Measurements from ENCODE around the gene AUTS2. TPM values are rescaled to one million over a fixed set of nuclear protein-coding genes. Genes with fewer than 3 reads are reported as not detected.
A peak's percentile ranks its signal among the peaks of the same experiment; 100 is the strongest.

AUTS2 gene
- total and polyA plus RNA-seq, 2 experiments from 2014 or later, result 32.0 to 91.0 TPM

GRCh38 chr7:69722843-69723242 lies 124.6 kb downstream of the AUTS2 start:
- H3K4me2 ChIP-seq, result no peak overlapping the region
- Mint-ChIP-seq H3K27ac (no peak overlapping the region), H3K4me1 (peaks cover 8% of the 10 kb centered on the region), H3K36me3 (ENCODE audit: low read depth) (no peaks in the 10 kb centered on the region), H3K9me3 (no peaks in the 10 kb centered on the region), H3K27me3 (ENCODE audit: insufficient read depth, low read depth, poor library complexity) (no peaks in the 10 kb centered on the region), H3K4me3 (no peak overlapping the region)
- peaks cover 7% of the 10 kb centered on the region for H3K79me2 ChIP-seq (replicated peaks; ENCODE audit: insufficient read depth)
- ATAC-seq, result no peak
- H3K27me3 ChIP-seq (ENCODE audit: insufficient read depth), result no peaks in the 10 kb centered on the region
- no peaks in the 10 kb centered on the region for H4K20me1 ChIP-seq (replicated peaks; ENCODE audit: insufficient read depth)
- no peaks in the 10 kb centered on the region for H3K9me2 ChIP-seq (ENCODE audit: insufficient read depth)
- DNase-seq (ENCODE audit: low spot score), result no peak
- no peaks in the 10 kb centered on the region for H3K4me1 ChIP-seq (ENCODE audit: insufficient read depth)
- H3K36me3 ChIP-seq (ENCODE audit: insufficient read depth), result no peaks in the 10 kb centered on the region
- TF ChIP-seq EZH2phosphoT487 (IDR thresholded peaks at IDR 0.05; ENCODE audit: unreplicated experiment), result no peak
- no peak for TF ChIP-seq JUNB (IDR thresholded peaks at IDR 0.05; ENCODE audit: unreplicated experiment)
- no peak for TF ChIP-seq CTCF (conservative IDR thresholded peaks at IDR 0.05; ENCODE audit: low read depth in 2 of 2)
- TF ChIP-seq ZNF114 (CRISPR knock-in tag; IDR thresholded peaks at IDR 0.05), result no peak
- TF ChIP-seq NANOG (IDR thresholded peaks at IDR 0.05; ENCODE audit: borderline replicate concordance), result no peak
- no peak for TF ChIP-seq ZNF331 (CRISPR knock-in tag; IDR thresholded peaks at IDR 0.05; ENCODE audit: low read depth)
- TF ChIP-seq, protein P1, sequence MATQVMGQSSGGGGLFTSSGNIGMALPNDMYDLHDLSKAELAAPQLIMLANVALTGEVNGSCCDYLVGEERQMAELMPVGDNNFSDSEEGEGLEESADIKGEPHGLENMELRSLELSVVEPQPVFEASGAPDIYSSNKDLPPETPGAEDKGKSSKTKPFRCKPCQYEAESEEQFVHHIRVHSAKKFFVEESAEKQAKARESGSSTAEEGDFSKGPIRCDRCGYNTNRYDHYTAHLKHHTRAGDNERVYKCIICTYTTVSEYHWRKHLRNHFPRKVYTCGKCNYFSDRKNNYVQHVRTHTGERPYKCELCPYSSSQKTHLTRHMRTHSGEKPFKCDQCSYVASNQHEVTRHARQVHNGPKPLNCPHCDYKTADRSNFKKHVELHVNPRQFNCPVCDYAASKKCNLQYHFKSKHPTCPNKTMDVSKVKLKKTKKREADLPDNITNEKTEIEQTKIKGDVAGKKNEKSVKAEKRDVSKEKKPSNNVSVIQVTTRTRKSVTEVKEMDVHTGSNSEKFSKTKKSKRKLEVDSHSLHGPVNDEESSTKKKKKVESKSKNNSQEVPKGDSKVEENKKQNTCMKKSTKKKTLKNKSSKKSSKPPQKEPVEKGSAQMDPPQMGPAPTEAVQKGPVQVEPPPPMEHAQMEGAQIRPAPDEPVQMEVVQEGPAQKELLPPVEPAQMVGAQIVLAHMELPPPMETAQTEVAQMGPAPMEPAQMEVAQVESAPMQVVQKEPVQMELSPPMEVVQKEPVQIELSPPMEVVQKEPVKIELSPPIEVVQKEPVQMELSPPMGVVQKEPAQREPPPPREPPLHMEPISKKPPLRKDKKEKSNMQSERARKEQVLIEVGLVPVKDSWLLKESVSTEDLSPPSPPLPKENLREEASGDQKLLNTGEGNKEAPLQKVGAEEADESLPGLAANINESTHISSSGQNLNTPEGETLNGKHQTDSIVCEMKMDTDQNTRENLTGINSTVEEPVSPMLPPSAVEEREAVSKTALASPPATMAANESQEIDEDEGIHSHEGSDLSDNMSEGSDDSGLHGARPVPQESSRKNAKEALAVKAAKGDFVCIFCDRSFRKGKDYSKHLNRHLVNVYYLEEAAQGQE (IDR thresholded peaks at IDR 0.05; ENCODE audit: unreplicated experiment), result no peak
- no peak for TF ChIP-seq STAT1 (IDR thresholded peaks at IDR 0.05; ENCODE audit: unreplicated experiment)
- H3F3A ChIP-seq (replicated peaks; ENCODE audit: low read depth), result no peaks in the 10 kb centered on the region
- no peak overlapping the region for H3K27ac ChIP-seq (ENCODE audit: low read depth)
- no peak overlapping the region for H3K4me3 ChIP-seq
- no peak overlapping the region for H2AFZ ChIP-seq

- H3K36me3 Mint-ChIP-seq (ENCODE audit: low read depth), result no peaks in the 10 kb centered on the region
- H3K27me3 Mint-ChIP-seq (ENCODE audit: insufficient read depth, low read depth, poor library complexity), result no peaks in the 10 kb centered on the region
- ATAC-seq (peak; percentile 75), DNase-seq (ENCODE audit: low spot score) (peak; percentile 46)
- H3K27ac Mint-ChIP-seq, result no peak overlapping the region
- Histone ChIP-seq H3K4me2 (no peak overlapping the region), H4K20me1 (replicated peaks; ENCODE audit: insufficient read depth) (no peaks in the 10 kb centered on the region), H2AFZ (no peak overlapping the region), H3K27me3 (ENCODE audit: insufficient read depth) (no peaks in the 10 kb centered on the region), H3F3A (replicated peaks; ENCODE audit: low read depth) (no peaks in the 10 kb centered on the region), H3K36me3 (ENCODE audit: insufficient read depth) (no peaks in the 10 kb centered on the region), H3K27ac (ENCODE audit: low read depth) (no peak overlapping the region), H3K79me2 (replicated peaks; ENCODE audit: insufficient read depth) (peaks cover 7% of the 10 kb centered on the region), H3K4me3 (no peak overlapping the region), H3K4me1 (ENCODE audit: insufficient read depth) (peaks cover 5% of the 10 kb centered on the region), H3K9me2 (ENCODE audit: insufficient read depth) (no peaks in the 10 kb centered on the region)
- H3K9me3 Mint-ChIP-seq, result no peaks in the 10 kb centered on the region
- H3K4me1 Mint-ChIP-seq, result peaks cover 14% of the 10 kb centered on the region
- no peak for TF ChIP-seq ZNF114 (CRISPR knock-in tag; IDR thresholded peaks at IDR 0.05)
- peak; percentile 33 to 35; a peak in 3 of 4 replicates for TF ChIP-seq CTCF (conservative IDR thresholded peaks at IDR 0.05; ENCODE audit: low read depth in 2 of 2)
- H3K4me3 Mint-ChIP-seq, result no peak overlapping the region
Observed at GRCh38 chr7:69723663-69724062, 125.4 kb downstream of the AUTS2 start.

All from GM23338 (cell line).